ENCODE measurements around the gene B4GAT1. TPM values are rescaled to one million over a fixed set of nuclear protein-coding genes. Genes with fewer than 3 reads are reported as not detected.

The B4GAT1 gene
- total and polyA plus RNA-seq, 2 of the 13 experiments (the other 11 are each of a cell fraction or from before 2014, with no cell fraction given): 40.4 to 109 TPM

DNA sequence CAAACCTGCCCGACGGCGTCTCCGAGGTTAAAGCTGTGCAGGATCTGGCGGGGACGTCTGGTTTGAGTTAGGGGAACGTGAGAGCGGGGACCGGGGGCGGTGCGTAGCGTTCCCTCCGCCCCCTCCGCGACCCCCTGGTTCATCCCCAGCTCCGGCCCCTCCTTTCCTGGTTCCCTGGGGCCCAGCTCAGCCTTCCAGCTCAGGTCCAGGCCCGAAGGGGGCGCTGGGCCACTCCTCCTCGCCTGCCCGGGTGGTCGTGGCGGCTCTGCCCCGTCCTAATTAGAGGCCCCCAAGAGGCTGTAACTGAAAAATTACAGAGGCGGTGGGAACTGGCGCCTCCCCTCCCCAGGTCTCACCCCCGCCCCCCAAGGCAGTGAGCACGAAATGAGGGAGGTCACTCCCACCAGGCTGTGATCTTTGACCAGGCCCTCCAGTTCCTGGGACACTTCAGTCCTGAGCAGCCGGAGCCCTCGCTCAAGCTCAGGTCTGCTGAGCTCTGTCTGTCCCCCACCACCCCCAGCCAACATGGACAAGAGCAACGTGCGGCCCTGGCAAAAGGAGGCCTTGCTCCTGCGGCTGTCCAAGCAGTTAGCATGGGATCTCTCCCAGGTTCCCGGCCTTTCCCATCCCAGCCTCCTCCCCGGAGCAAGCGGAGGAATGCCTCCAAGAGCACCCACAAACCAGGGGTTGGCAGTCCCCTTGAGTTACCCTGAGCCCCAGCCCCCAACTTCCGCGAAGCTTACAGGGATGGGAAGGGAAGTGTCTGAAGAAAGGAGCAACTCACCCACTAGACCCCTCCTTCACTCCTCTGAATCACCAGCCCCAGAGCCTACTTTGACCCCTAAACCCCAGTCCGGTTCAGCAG is 33.9 kb downstream of the B4GAT1 start (continued):
- TF ChIP-seq, protein P1, sequence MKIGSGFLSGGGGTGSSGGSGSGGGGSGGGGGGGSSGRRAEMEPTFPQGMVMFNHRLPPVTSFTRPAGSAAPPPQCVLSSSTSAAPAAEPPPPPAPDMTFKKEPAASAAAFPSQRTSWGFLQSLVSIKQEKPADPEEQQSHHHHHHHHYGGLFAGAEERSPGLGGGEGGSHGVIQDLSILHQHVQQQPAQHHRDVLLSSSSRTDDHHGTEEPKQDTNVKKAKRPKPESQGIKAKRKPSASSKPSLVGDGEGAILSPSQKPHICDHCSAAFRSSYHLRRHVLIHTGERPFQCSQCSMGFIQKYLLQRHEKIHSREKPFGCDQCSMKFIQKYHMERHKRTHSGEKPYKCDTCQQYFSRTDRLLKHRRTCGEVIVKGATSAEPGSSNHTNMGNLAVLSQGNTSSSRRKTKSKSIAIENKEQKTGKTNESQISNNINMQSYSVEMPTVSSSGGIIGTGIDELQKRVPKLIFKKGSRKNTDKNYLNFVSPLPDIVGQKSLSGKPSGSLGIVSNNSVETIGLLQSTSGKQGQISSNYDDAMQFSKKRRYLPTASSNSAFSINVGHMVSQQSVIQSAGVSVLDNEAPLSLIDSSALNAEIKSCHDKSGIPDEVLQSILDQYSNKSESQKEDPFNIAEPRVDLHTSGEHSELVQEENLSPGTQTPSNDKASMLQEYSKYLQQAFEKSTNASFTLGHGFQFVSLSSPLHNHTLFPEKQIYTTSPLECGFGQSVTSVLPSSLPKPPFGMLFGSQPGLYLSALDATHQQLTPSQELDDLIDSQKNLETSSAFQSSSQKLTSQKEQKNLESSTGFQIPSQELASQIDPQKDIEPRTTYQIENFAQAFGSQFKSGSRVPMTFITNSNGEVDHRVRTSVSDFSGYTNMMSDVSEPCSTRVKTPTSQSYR (CRISPR knock-in tag; IDR thresholded peaks at IDR 0.05; ENCODE audit: borderline replicate concordance): 0 out of 2 replicates have a peak, but pooled peaks have one; percentile 46
- no peak for TF ChIP-seq ARHGAP35 (CRISPR knock-in tag; IDR thresholded peaks at IDR 0.05; ENCODE audit: borderline replicate concordance)
- TF ChIP-seq, protein P2, sequence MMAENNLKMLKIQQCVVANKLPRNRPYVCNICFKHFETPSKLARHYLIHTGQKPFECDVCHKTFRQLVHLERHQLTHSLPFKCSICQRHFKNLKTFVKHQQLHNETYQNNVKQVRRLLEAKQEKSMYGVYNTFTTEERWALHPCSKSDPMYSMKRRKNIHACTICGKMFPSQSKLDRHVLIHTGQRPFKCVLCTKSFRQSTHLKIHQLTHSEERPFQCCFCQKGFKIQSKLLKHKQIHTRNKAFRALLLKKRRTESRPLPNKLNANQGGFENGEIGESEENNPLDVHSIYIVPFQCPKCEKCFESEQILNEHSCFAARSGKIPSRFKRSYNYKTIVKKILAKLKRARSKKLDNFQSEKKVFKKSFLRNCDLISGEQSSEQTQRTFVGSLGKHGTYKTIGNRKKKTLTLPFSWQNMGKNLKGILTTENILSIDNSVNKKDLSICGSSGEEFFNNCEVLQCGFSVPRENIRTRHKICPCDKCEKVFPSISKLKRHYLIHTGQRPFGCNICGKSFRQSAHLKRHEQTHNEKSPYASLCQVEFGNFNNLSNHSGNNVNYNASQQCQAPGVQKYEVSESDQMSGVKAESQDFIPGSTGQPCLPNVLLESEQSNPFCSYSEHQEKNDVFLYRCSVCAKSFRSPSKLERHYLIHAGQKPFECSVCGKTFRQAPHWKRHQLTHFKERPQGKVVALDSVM (CRISPR knock-in tag; IDR thresholded peaks at IDR 0.05): no peak
- TF ChIP-seq, protein P3, sequence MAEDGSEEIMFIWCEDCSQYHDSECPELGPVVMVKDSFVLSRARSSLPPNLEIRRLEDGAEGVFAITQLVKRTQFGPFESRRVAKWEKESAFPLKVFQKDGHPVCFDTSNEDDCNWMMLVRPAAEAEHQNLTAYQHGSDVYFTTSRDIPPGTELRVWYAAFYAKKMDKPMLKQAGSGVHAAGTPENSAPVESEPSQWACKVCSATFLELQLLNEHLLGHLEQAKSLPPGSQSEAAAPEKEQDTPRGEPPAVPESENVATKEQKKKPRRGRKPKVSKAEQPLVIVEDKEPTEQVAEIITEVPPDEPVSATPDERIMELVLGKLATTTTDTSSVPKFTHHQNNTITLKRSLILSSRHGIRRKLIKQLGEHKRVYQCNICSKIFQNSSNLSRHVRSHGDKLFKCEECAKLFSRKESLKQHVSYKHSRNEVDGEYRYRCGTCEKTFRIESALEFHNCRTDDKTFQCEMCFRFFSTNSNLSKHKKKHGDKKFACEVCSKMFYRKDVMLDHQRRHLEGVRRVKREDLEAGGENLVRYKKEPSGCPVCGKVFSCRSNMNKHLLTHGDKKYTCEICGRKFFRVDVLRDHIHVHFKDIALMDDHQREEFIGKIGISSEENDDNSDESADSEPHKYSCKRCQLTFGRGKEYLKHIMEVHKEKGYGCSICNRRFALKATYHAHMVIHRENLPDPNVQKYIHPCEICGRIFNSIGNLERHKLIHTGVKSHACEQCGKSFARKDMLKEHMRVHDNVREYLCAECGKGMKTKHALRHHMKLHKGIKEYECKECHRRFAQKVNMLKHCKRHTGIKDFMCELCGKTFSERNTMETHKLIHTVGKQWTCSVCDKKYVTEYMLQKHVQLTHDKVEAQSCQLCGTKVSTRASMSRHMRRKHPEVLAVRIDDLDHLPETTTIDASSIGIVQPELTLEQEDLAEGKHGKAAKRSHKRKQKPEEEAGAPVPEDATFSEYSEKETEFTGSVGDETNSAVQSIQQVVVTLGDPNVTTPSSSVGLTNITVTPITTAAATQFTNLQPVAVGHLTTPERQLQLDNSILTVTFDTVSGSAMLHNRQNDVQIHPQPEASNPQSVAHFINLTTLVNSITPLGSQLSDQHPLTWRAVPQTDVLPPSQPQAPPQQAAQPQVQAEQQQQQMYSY (CRISPR knock-in tag; IDR thresholded peaks at IDR 0.05): 0 out of 2 replicates have a peak, but pooled peaks have one; percentile 24
- no peak for TF ChIP-seq ZNF510 (CRISPR knock-in tag; IDR thresholded peaks at IDR 0.05; ENCODE audit: low read depth)
- TF ChIP-seq ZNF549 (CRISPR knock-in tag; IDR thresholded peaks at IDR 0.05): no peak
- no peak for TF ChIP-seq HOXD1 (CRISPR knock-in tag; IDR thresholded peaks at IDR 0.05)
- TF ChIP-seq PRMT3 (CRISPR knock-in tag; IDR thresholded peaks at IDR 0.05; ENCODE audit: borderline replicate concordance, low read depth): no peak
- peak; percentile 74 for TF ChIP-seq PHF8 (CRISPR knock-in tag; IDR thresholded peaks at IDR 0.05)
- TF ChIP-seq ZSCAN30 (CRISPR knock-in tag; IDR thresholded peaks at IDR 0.05): no peak
- TF ChIP-seq ZNF564 (CRISPR knock-in tag; IDR thresholded peaks at IDR 0.05): no peak
- TF ChIP-seq JUNB (CRISPR knock-in tag; IDR thresholded peaks at IDR 0.05; ENCODE audit: borderline replicate concordance): no peak
